Upper lobe of left lung (tissue), 6 donors: ENCODE measurements around the gene FHOD3. TPM values are rescaled to one million over a fixed set of nuclear protein-coding genes. Genes with fewer than 3 reads are reported as not detected.
"Not testable (repeated sequence)": the region's sequence is repeated elsewhere in the genome, so short reads cannot be mapped to it uniquely, and the experiment has no call there.

Source experiments
- ATAC-seq, 2 donors: fragments of 200-7000 bp; cut with Tn5 transposase; one replicate each; pipeline ENCODE4 v1.9.1; 2022; ENCODE audit warnings: mild to moderate bottlenecking in 2 of 2, moderate library complexity in 2 of 2; ENCODE audit not compliant: low FRiP score in 2 of 2
- DNase-seq, 2 donors: peaks; one replicate each; pipeline ENCODE4 v3.0.0-alpha.2; 2019 to 2020
- H3K27ac ChIP-seq, 4 donors: fragments of 200-600 bp; sonication (generic); one replicate each; pipeline ENCODE4 v1.5.1; 2016 to 2019
- H3K27me3 ChIP-seq, 4 donors: fragments of 200-600 bp; sonication (generic); one replicate each; pipeline ENCODE4 v1.5.1; 2017 to 2019
- H3K36me3 ChIP-seq, 4 donors: fragments of 200-600 bp; sonication (generic); one replicate each; pipeline ENCODE4 v1.5.1; 2016 to 2019
- H3K4me1 ChIP-seq, 4 donors: fragments of 200-600 bp; sonication (generic); one replicate each; pipeline ENCODE4 v1.5.1; 2018 to 2019
- H3K4me3 ChIP-seq, 4 donors: fragments of 200-600 bp; sonication (generic); one replicate each; pipeline ENCODE4 v1.5.1; 2017 to 2019; ENCODE audit warnings: mild to moderate bottlenecking in 2 of 4, moderate library complexity in 1 of 4
- H3K9me3 ChIP-seq, 4 donors: fragments of 200-600 bp; sonication (generic); one replicate each; pipeline ENCODE4 v1.5.1; 2018 to 2019
- EP300 ChIP-seq, 4 donors: sonication (generic); formaldehyde crosslinking; IDR thresholded peaks; one replicate each; pipeline ENCODE4 v1.5.1; 2017; ENCODE audit warnings: antibody characterized with exemption in 4 of 4, control low read depth in 2 of 4
- POLR2A ChIP-seq, 4 donors: fragments of 450-650 bp; IDR thresholded peaks; one replicate each; pipeline ENCODE4 v1.5.1; 2016 to 2017; ENCODE audit warnings: antibody characterized with exemption in 4 of 4, mild to moderate bottlenecking in 2 of 4
- POLR2AphosphoS5 ChIP-seq, 2 donors: sonication (generic); formaldehyde crosslinking; IDR thresholded peaks; one replicate each; pipeline ENCODE4 v1.5.1; 2017; ENCODE audit warnings: antibody characterized with exemption in 2 of 2
- WGBS, 2 donors: methylation state at CpG; one replicate each; pipeline ENCODE4 v1.1.5; 2017 to 2018; 5-methylcytosine and 5-hydroxymethylcytosine counted together
- total RNA-seq, 6 donors: library from RNA; depleted of rRNA in 4 of 6; stranded (reverse); fragments of >200 nt in 4 of 6; gene quantifications; one replicate each; pipeline versions ENCODE4 v1.1.0 to v1.2.1, GENCODE V29; 2016 to 2021
- TF ChIP-seq, protein P1 (sequence below), 6 experiments: fragments of 450-650 bp in 4 of 6; fragments of 200-600 bp in 2 of 6; sonication (generic) in 2 of 6; IDR thresholded peaks; one replicate each; pipeline ENCODE4 v1.5.1; 2016 to 2019; ENCODE audit warnings: antibody characterized with exemption in 6 of 6
- donor health status: DM: no; HTN: no; CAD: no; lungs with moderate emphysema.
- donor health status: DM: no; HTN: yes; CAD: no; lungs with severe emphysema.

Gene FHOD3
- total RNA-seq, 6 donors from 2014 or later = 0.40 to 4.8 (median 2.8) TPM

- Histone ChIP-seq H3K4me3 (no peak overlapping the region), H3K27me3 (no peaks in the 10 kb centered on the region), H3K36me3 (no peaks in the 10 kb centered on the region), H3K9me3 (peaks cover 0 to 3% (median 1%) of the 10 kb centered on the region in 4 donors), H3K4me1 (no peaks in the 10 kb centered on the region), H3K27ac (no peak overlapping the region)
- TF ChIP-seq, protein P1, sequence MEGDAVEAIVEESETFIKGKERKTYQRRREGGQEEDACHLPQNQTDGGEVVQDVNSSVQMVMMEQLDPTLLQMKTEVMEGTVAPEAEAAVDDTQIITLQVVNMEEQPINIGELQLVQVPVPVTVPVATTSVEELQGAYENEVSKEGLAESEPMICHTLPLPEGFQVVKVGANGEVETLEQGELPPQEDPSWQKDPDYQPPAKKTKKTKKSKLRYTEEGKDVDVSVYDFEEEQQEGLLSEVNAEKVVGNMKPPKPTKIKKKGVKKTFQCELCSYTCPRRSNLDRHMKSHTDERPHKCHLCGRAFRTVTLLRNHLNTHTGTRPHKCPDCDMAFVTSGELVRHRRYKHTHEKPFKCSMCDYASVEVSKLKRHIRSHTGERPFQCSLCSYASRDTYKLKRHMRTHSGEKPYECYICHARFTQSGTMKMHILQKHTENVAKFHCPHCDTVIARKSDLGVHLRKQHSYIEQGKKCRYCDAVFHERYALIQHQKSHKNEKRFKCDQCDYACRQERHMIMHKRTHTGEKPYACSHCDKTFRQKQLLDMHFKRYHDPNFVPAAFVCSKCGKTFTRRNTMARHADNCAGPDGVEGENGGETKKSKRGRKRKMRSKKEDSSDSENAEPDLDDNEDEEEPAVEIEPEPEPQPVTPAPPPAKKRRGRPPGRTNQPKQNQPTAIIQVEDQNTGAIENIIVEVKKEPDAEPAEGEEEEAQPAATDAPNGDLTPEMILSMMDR (IDR thresholded peaks at IDR 0.05) = no peak
- DNase-seq (no peak), ATAC-seq (no peak)
- WGBS, 2 donors = 63 to 65% methylated on average over 6 of the region's 6 CpGs
Observed at GRCh38 chr18:36545821-36546427, 248.4 kb downstream of the FHOD3 start.

DNA sequence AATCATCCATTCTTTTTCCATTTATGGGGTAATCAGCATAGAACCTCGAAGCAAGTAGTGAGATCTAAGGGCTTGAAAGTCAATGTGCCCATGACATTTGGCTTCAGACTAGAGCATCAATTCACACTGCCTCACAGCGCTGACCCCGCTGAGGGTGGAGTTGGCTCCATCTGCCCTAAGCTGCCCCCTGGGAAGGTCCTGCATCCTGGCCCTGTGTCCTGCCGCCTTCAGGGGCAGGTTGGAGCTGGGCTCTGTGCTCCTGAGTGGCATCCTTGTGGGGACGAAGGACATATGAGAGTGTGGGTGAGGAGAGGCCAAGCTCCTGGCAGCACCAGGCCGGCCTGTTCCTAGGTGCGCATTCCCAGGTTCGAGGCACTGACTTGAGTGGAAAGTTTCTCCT, 249.4 kb downstream of the FHOD3 start:
- H3K4me3 ChIP-seq = no peak overlapping the region
- ATAC-seq (peak in 1 of 2 donors; percentile 63), DNase-seq (no peak)
- H3K36me3 ChIP-seq = no peaks in the 10 kb centered on the region
- WGBS, 2 donors = 89 to 91% methylated on average over 7 to 8 of the region's 8 CpGs
- peaks cover 0 to 3% (median 1%) of the 10 kb centered on the region in 4 donors for H3K9me3 ChIP-seq
- no peak overlapping the region for H3K27ac ChIP-seq
- H3K4me1 ChIP-seq = no peaks in the 10 kb centered on the region
- TF ChIP-seq EP300 (IDR thresholded peaks at IDR 0.05) = no peak
- no peak for TF ChIP-seq POLR2A (IDR thresholded peaks at IDR 0.05)
- no peak for TF ChIP-seq POLR2AphosphoS5 (IDR thresholded peaks at IDR 0.05)
- TF ChIP-seq, protein P1 (IDR thresholded peaks at IDR 0.05) = no peak
- H3K27me3 ChIP-seq = no peaks in the 10 kb centered on the region

- H3K9me3 ChIP-seq = peaks cover 0 to 3% (median 1%) of the 10 kb centered on the region in 4 donors
- 90% methylated on average over 11 of the region's 11 CpGs for WGBS, 2 donors
- H3K36me3 ChIP-seq = no peaks in the 10 kb centered on the region
- no peak overlapping the region for H3K4me3 ChIP-seq
- TF ChIP-seq, protein P1 (IDR thresholded peaks at IDR 0.05) = no peak
- TF ChIP-seq EP300 (IDR thresholded peaks at IDR 0.05) (no peak), POLR2AphosphoS5 (IDR thresholded peaks at IDR 0.05) (no peak), POLR2A (IDR thresholded peaks at IDR 0.05) (no peak)
- DNase-seq (no peak), ATAC-seq (no peak)
- H3K27ac ChIP-seq = no peak overlapping the region
- no peaks in the 10 kb centered on the region for H3K4me1 ChIP-seq
- H3K27me3 ChIP-seq = no peaks in the 10 kb centered on the region
Observed at GRCh38 chr18:36547544-36547943, 250.0 kb downstream of the FHOD3 start.

DNA sequence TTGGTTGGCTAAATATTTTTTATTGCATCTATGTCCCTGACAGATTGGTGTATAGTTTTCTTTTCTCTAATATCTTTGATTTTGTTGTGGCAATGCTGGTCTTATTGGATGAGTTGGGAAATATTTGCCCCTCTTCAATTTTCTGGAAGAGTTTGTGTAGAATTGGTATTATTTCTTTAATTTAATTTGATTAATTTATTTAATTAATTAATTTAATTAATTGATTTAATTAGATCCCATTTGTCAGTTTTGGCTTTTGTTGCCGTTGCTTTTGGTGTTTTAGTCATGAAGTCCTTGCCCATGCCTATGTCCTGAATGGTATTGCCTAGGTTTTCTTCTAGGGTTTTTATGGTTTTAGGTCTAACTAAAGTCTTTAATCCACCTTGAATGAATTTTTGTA, 253.8 kb downstream of the FHOD3 start:
- DNase-seq, H3K4me1 ChIP-seq, H3K4me3 ChIP-seq, H3K27me3 ChIP-seq, H3K36me3 ChIP-seq, H3K27ac ChIP-seq, ATAC-seq, H3K9me3 ChIP-seq: not testable (repeated sequence)
- WGBS, 2 donors = 79 to 84% methylated on average over 1 of the region's 1 CpG

GRCh38 chr18:36558234-36558633, 260.7 kb downstream of the FHOD3 start:
- Histone ChIP-seq H3K9me3 (no peaks in the 10 kb centered on the region), H3K27me3 (no peaks in the 10 kb centered on the region), H3K27ac (no peak overlapping the region), H3K4me3 (no peak overlapping the region), H3K4me1 (no peaks in the 10 kb centered on the region), H3K36me3 (no peaks in the 10 kb centered on the region)
- 76 to 80% methylated on average over 1 of the region's 1 CpG for WGBS, 2 donors
- ATAC-seq = no peak
- DNase-seq = no peak
- no peak for TF ChIP-seq POLR2A (IDR thresholded peaks at IDR 0.05)
- TF ChIP-seq EP300 (IDR thresholded peaks at IDR 0.05) = no peak
- TF ChIP-seq POLR2AphosphoS5 (IDR thresholded peaks at IDR 0.05) = no peak
- TF ChIP-seq, protein P1 (IDR thresholded peaks at IDR 0.05) = no peak
